H1 (cell line): Measurements from ENCODE around the gene FLT3. TPM values are rescaled to one million over a fixed set of nuclear protein-coding genes. Genes with fewer than 3 reads are reported as not detected.
"Not testable (repeated sequence)": the region's sequence is repeated elsewhere in the genome, so short reads cannot be mapped to it uniquely, and the experiment has no call there.

ENCODE experiments used
- CTCF ChIA-PET: fragments of 300-600 bp; sonication (Branson Sonifier 250); formaldehyde crosslinking; loops from one replicate; lab custom pipeline; 2021; ENCODE audit not compliant: partially characterized antibody; lab: Charles Lee
- POLR2A ChIA-PET: fragments of 300-600 bp; sonication (Branson Sonifier 250); formaldehyde crosslinking; loops from one replicate; lab custom pipeline; 2021; ENCODE audit warnings: inconsistent platforms; ENCODE audit not compliant: partially characterized antibody; lab: Charles Lee
- DNase-seq, 2 experiments: peaks; one replicate each; pipeline versions ENCODE4 v3.0.0 to v3.0.0-alpha.2; 2010 to 2022; ENCODE audit warnings: low spot score in 2 of 2, low read depth in 1 of 2, mixed read lengths in 1 of 2
- FAIRE-seq: peaks from 2 replicates; lab custom pipeline; 2011; peaks lifted over from hg19 to GRCh38; lab: Jason Lieb, UNC
- H2AFZ ChIP-seq: 2 replicates; pipeline ENCODE4 v1.8.1; 2012; ENCODE audit warnings: low read length, inconsistent platforms
- H2AK5ac ChIP-seq: 2 replicates; pipeline ENCODE4 v1.6.1; 2013; ENCODE audit warnings: low read depth, low read length
- H2BK120ac ChIP-seq: replicated peaks from 2 replicates; pipeline ENCODE3; 2013; ENCODE audit warnings: low read depth, low read length, inconsistent platforms
- H2BK12ac ChIP-seq: 2 replicates; pipeline ENCODE4 v1.6.1; 2013; ENCODE audit warnings: low read depth, low read length
- H2BK15ac ChIP-seq: 2 replicates; pipeline ENCODE4 v1.6.1; 2013; ENCODE audit warnings: low read length
- H2BK20ac ChIP-seq: 2 replicates; pipeline ENCODE4 v1.6.1; 2013; ENCODE audit warnings: low read length
- H2BK5ac ChIP-seq: 2 replicates; pipeline ENCODE4 v1.6.1; 2013; ENCODE audit warnings: low read depth, low read length
- H3K14ac ChIP-seq: 2 replicates; pipeline ENCODE4 v1.6.1; 2013; ENCODE audit warnings: inconsistent platforms; ENCODE audit not compliant: insufficient read length
- H3K18ac ChIP-seq: 2 replicates; pipeline ENCODE4 v1.6.1; 2013; ENCODE audit warnings: low read length; ENCODE audit errors: extremely low read depth
- H3K23ac ChIP-seq: 2 replicates; pipeline ENCODE4 v1.6.1; 2013; ENCODE audit warnings: inconsistent platforms; ENCODE audit not compliant: insufficient read length
- H3K23me2 ChIP-seq: 2 replicates; pipeline ENCODE4 v1.6.1; 2013; ENCODE audit warnings: low read depth, low read length
- H3K27ac ChIP-seq: 2 replicates; pipeline ENCODE4 v1.6.1; 2011; ENCODE audit warnings: low read depth, low read length, inconsistent platforms
- H3K27me3 ChIP-seq, 4 experiments: replicated peaks in 1 of 4; 1 replicate in 1 of 4; 2 replicates in 3 of 4; pipeline versions ENCODE4 v1.6.1 to v1.8.1; 2011 to 2013; ENCODE audit warnings: low read length in 3 of 4, mild to moderate bottlenecking in 3 of 4, inconsistent platforms in 2 of 4, mixed read lengths in 2 of 4, moderate library complexity in 1 of 4; ENCODE audit not compliant: control insufficient read depth in 3 of 4, insufficient read depth in 3 of 4; ENCODE audit errors: extremely low read depth in 1 of 4
- H3K36me3 ChIP-seq, 4 experiments: 2 replicates each; pipeline versions ENCODE4 v1.6.1 to v1.8.1; 2011 to 2013; ENCODE audit warnings: mild to moderate bottlenecking in 4 of 4, low read length in 3 of 4, moderate library complexity in 2 of 4, control low read depth in 1 of 4, inconsistent platforms in 1 of 4; ENCODE audit not compliant: insufficient read depth in 4 of 4, control insufficient read depth in 2 of 4
- H3K4ac ChIP-seq: replicated peaks from 2 replicates; pipeline ENCODE3; 2013; ENCODE audit warnings: low read length, low read depth, mixed read lengths, inconsistent platforms; ENCODE audit not compliant: insufficient read length
- H3K4me1 ChIP-seq, 4 experiments: replicated peaks in 1 of 4; 1 replicate in 1 of 4; 2 replicates in 3 of 4; pipeline versions ENCODE4 v1.6.1 to v1.8.1; 2011 to 2013; ENCODE audit warnings: low read length in 3 of 4, inconsistent platforms in 2 of 4, mixed read lengths in 1 of 4; ENCODE audit not compliant: insufficient read depth in 4 of 4, control insufficient read depth in 3 of 4
- H3K4me2 ChIP-seq, 2 experiments: 2 replicates each; pipeline versions ENCODE4 v1.6.1 to v1.8.1; 2011 to 2013; ENCODE audit warnings: low read depth in 2 of 2, low read length in 2 of 2, control low read depth in 1 of 2, inconsistent platforms in 1 of 2, mild to moderate bottlenecking in 1 of 2; ENCODE audit not compliant: insufficient read depth in 1 of 2
- H3K4me3 ChIP-seq, 4 experiments: fragments of 200-600, 300-600 bp in 1 of 4; sonication (generic), shearing (Covaris generic), sonication (Bioruptor Twin) in 1 of 4; 2 replicates each; pipeline versions ENCODE4 v1.5.1 to v1.8.1; 2011 to 2016; ENCODE audit warnings: low read length in 4 of 4, low read depth in 3 of 4, control low read depth in 2 of 4, inconsistent platforms in 2 of 4, mild to moderate bottlenecking in 2 of 4, mixed read lengths in 1 of 4, moderate library complexity in 1 of 4; ENCODE audit not compliant: insufficient read depth in 2 of 4; ENCODE audit errors: extremely low read depth in 1 of 4
- H3K56ac ChIP-seq: replicated peaks from 2 replicates; pipeline ENCODE3; 2013; ENCODE audit warnings: low read depth, mild to moderate bottlenecking, mixed read lengths, low read length, inconsistent platforms; ENCODE audit not compliant: insufficient read length
- H3K79me1 ChIP-seq: 2 replicates; pipeline ENCODE4 v1.6.1; 2013; ENCODE audit warnings: low read depth, low read length, control low read depth
- H3K79me2 ChIP-seq, 2 experiments: 2 replicates each; pipeline versions ENCODE4 v1.6.1 to v1.8.1; 2012 to 2013; ENCODE audit warnings: low read length in 2 of 2, mild to moderate bottlenecking in 2 of 2, inconsistent platforms in 1 of 2; ENCODE audit not compliant: insufficient read depth in 2 of 2, control insufficient read depth in 1 of 2
- H3K9ac ChIP-seq, 4 experiments: replicated peaks in 1 of 4; 1 replicate in 1 of 4; 2 replicates in 3 of 4; pipeline versions ENCODE4 v1.6.1 to v1.8.1; 2011 to 2013; ENCODE audit warnings: low read depth in 3 of 4, low read length in 3 of 4, control low read depth in 2 of 4, mild to moderate bottlenecking in 2 of 4, moderate library complexity in 2 of 4, inconsistent platforms in 1 of 4; ENCODE audit errors: extremely low read depth in 1 of 4
- H3K9me3 ChIP-seq, 2 experiments: 2 replicates each; pipeline versions ENCODE4 v1.6.1 to v1.8.1; 2012 to 2013; ENCODE audit warnings: mild to moderate bottlenecking in 2 of 2, moderate library complexity in 2 of 2, control low read depth in 1 of 2, inconsistent platforms in 1 of 2, low read depth in 1 of 2, low read length in 1 of 2, mixed read lengths in 1 of 2; ENCODE audit not compliant: insufficient read depth in 2 of 2
- H4K20me1 ChIP-seq, 2 experiments: replicated peaks in 1 of 2; 2 replicates each; pipeline versions ENCODE3 to v1.8.1; 2011 to 2013; ENCODE audit warnings: inconsistent platforms in 2 of 2, low read length in 2 of 2, mild to moderate bottlenecking in 1 of 2; ENCODE audit not compliant: insufficient read depth in 2 of 2, control insufficient read depth in 1 of 2
- H4K5ac ChIP-seq: 2 replicates; pipeline ENCODE4 v1.6.1; 2013; ENCODE audit warnings: low read length, low read depth, mixed read lengths, inconsistent platforms; ENCODE audit not compliant: insufficient read length
- H4K8ac ChIP-seq: 2 replicates; pipeline ENCODE4 v1.8.0; 2013; ENCODE audit warnings: mild to moderate bottlenecking, moderate library complexity, low read length, inconsistent platforms; ENCODE audit not compliant: insufficient read depth; ENCODE audit errors: extremely low read depth
- H4K91ac ChIP-seq: replicated peaks from 2 replicates; pipeline ENCODE3; 2013; ENCODE audit warnings: low read length, mixed read lengths, inconsistent platforms; ENCODE audit not compliant: insufficient read length
- E2F6 ChIP-seq: IDR thresholded peaks from 2 replicates; pipeline ENCODE4 v1.6.1; 2012; ENCODE audit warnings: inconsistent platforms
- FOSL1 ChIP-seq: IDR thresholded peaks from 2 replicates; pipeline ENCODE4 v1.6.1; 2011; ENCODE audit warnings: mild to moderate bottlenecking, low read depth, low read length, moderate library complexity; ENCODE audit not compliant: insufficient read depth
- JUND ChIP-seq: IDR thresholded peaks from 2 replicates; pipeline ENCODE4 v1.6.1; 2011; ENCODE audit warnings: mild to moderate bottlenecking, improper control_type of control experiment, low read length
- KDM5A ChIP-seq: fragments of 200-600 bp; IDR thresholded peaks from 2 replicates; pipeline ENCODE4 v1.7.1; 2012; ENCODE audit warnings: mild to moderate bottlenecking, low read length, inconsistent platforms, mixed read lengths
- POLR2A ChIP-seq, 2 experiments: IDR thresholded peaks; 1 replicate in 1 of 2; 2 replicates in 1 of 2; pipeline ENCODE4 v1.6.1; 2011; ENCODE audit warnings: low read depth in 2 of 2, low read length in 2 of 2, mild to moderate bottlenecking in 2 of 2; ENCODE audit errors: control extremely low read depth in 1 of 2
- RBBP5 ChIP-seq: IDR thresholded peaks from 2 replicates; pipeline ENCODE4 v1.7.1; 2012; ENCODE audit warnings: low read depth, mild to moderate bottlenecking, inconsistent platforms, low read length, moderate library complexity, borderline replicate concordance
- TCF12 ChIP-seq: IDR thresholded peaks from 2 replicates; pipeline ENCODE4 v1.6.1; 2011; ENCODE audit warnings: low read depth, mild to moderate bottlenecking, low read length
- ZNF274 ChIP-seq: IDR thresholded peaks from 2 replicates; pipeline ENCODE4 v1.7.0; 2012; ENCODE audit warnings: low read length, borderline replicate concordance; ENCODE audit errors: extremely low read depth
- WGBS, 2 experiments: shearing (Covaris generic) in 1 of 2; methylation state at CpG; one replicate each; pipeline versions ENCODE4 v1.1.6 to v1.1.7; 2013 to 2015; ENCODE audit warnings: low lambda C conversion rate in 2 of 2, mixed read lengths in 2 of 2, inconsistent platforms in 1 of 2, low coverage in 1 of 2, missing lambda C conversion rate in 1 of 2; ENCODE audit not compliant: insufficient replicate concordance in 2 of 2, insufficient coverage in 1 of 2, insufficient read length in 1 of 2; ENCODE audit errors: extremely low coverage in 1 of 2, missing lambda C conversion rate in 1 of 2; 5-methylcytosine and 5-hydroxymethylcytosine counted together
- polyA plus RNA-seq, 7 experiments: library from polyadenylated mRNA; depleted of rRNA in 3 of 7; stranded (reverse) in 5 of 7; unstranded in 2 of 7; fragments of >200 nt in 5 of 7; fragments of 200-250 nt in 2 of 7; gene quantifications; 1 replicate in 5 of 7; 2 replicates in 1 of 7; 4 replicates in 1 of 7; pipeline versions ENCODE4 v1.2.1 to v1.2.3, GENCODE V29; 2011 to 2013; ENCODE audit warnings: missing spikeins in 2 of 7, mixed read lengths in 2 of 7
- total RNA-seq: library from RNA; stranded (reverse); fragmentation: NEBNext Ultra II Directional; extraction: Animal tissue kit (Norgen Biotek cat#: 25700); gene quantifications from 2 replicates; pipeline ENCODE4 v1.2.1, GENCODE V29; 2021

FLT3 gene
- total and polyA plus RNA-seq, 2 of the 8 experiments (the other 6 are each of a cell fraction or from before 2014, with no cell fraction given), result 0.44 to 0.71 TPM

DNA sequence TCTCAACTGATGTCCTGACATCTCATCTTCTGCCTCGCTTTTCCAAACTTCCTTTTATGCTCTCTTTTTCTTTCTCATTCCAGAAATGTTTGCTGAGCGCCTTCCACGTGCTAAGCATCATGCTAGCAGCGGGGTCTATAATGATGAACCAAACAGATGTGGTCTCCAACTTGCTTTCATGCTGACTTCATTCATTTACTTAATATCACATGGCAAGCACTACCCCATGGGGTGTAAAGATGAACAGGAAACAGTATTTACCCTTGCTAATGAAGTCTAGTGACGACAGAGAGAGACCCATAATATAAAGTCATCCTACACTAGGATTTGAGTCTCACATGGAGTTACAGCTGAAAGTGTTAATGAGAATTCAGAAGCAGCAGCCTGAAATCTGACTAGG is 90.3 kb downstream of the FLT3 start (continued):
- TF ChIP-seq RBBP5 (no peak), E2F6 (no peak), FOSL1 (no peak), POLR2A (IDR thresholded peaks at IDR 0.05; ENCODE audit: control extremely low read depth in 1 of 2, low read depth in 2 of 2, low read length in 2 of 2) (no peak), KDM5A (no peak), TCF12 (no peak), JUND (no peak), ZNF274 (no peak)
- TF ChIP-seq, all 59 proteins: peak for 0

- H3K4me1 ChIP-seq, H3K4me2 ChIP-seq, H3K23ac ChIP-seq, H2AK5ac ChIP-seq, H3K4me3 ChIP-seq, DNase-seq, H4K5ac ChIP-seq, H2BK5ac ChIP-seq, H2BK12ac ChIP-seq, H3K36me3 ChIP-seq, H3K79me2 ChIP-seq, H4K20me1 ChIP-seq, CTCF ChIA-PET, H2AFZ ChIP-seq, H2BK20ac ChIP-seq, POLR2A ChIA-PET, H2BK15ac ChIP-seq, H3K18ac ChIP-seq, H3K4ac ChIP-seq, FAIRE-seq, H3K27me3 ChIP-seq, H4K8ac ChIP-seq, H2BK120ac ChIP-seq, H3K27ac ChIP-seq, H3K56ac ChIP-seq, H3K14ac ChIP-seq, H3K9ac ChIP-seq, H4K91ac ChIP-seq, H3K79me1 ChIP-seq, H3K23me2 ChIP-seq, H3K9me3 ChIP-seq: not testable (repeated sequence)
- whole genome bisulfite sequencing, 2 experiments, result 85% methylated on average over 13 of the region's 13 CpGs; no CpG with 5 or more reads in 1 of the 2 experiments
Observed at GRCh38 chr13:28005016-28005415, 95.4 kb downstream of the FLT3 start.
